GM12878 (cell line): Measurements from ENCODE around the gene MAB21L4. TPM values are rescaled to one million over a fixed set of nuclear protein-coding genes. Genes with fewer than 3 reads are reported as not detected.

Experiments
- ATAC-seq: fragments of 200-7000 bp; cut with Tn5 transposase; 3 replicates; pipeline ENCODE4 v1.9.1; 2020; ENCODE audit warnings: mild to moderate bottlenecking, moderate library complexity
- BruUV-seq: library from RNA; stranded (reverse); fragments of 400-500 nt; replicated peaks from 2 replicates; lab custom pipeline; 2021; lab: Mats Ljungman, UMichigan
- CTCF ChIA-PET: fragments of 300-600 bp; sonication (Branson Sonifier 250); formaldehyde crosslinking; extraction: SDS; loops from one replicate; lab custom pipeline; 2021; ENCODE audit warnings: inconsistent platforms; lab: Yijun Ruan, JAX
- POLR2A ChIA-PET: fragments of 350-600 bp; formaldehyde crosslinking; extraction: SDS; loops from one replicate; lab custom pipeline; 2021; ENCODE audit warnings: inconsistent platforms; lab: Charles Lee
- RAD21 ChIA-PET: fragments of 300-600 bp; sonication (Branson Sonifier 250); formaldehyde crosslinking; loops from one replicate; lab custom pipeline; 2023; ENCODE audit warnings: antibody characterized with exemption; ENCODE audit not compliant: unreplicated experiment; lab: Charles Lee
- SMC1A ChIA-PET: fragments of 300-600 bp; sonication (Branson Sonifier 250); formaldehyde crosslinking; loops from one replicate; lab custom pipeline; 2023; ENCODE audit not compliant: unreplicated experiment, uncharacterized antibody; lab: Charles Lee
- DNase-seq: peaks from one replicate; pipeline ENCODE4 v3.0.0-alpha.2; 2011; ENCODE audit warnings: low read depth, low spot score
- FAIRE-seq: peaks from 3 replicates; lab custom pipeline; 2011; peaks lifted over from hg19 to GRCh38; lab: Jason Lieb, UNC
- H2AFZ ChIP-seq: 2 replicates; pipeline ENCODE4 v1.6.0; 2011; ENCODE audit warnings: low read depth, low read length, control low read depth; ENCODE audit not compliant: control insufficient read depth
- H3K27ac ChIP-seq: 2 replicates; pipeline ENCODE4 v1.5.1; 2011; ENCODE audit warnings: control low read depth; ENCODE audit not compliant: control insufficient read depth, insufficient read depth
- H3K27me3 ChIP-seq, 2 experiments: replicated peaks in 1 of 2; 2 replicates each; pipeline versions ENCODE4 v1.6.0 to v1.6.1; 2011; ENCODE audit warnings: low read length in 1 of 2; ENCODE audit not compliant: control insufficient read depth in 2 of 2, insufficient read depth in 2 of 2
- H3K36me3 ChIP-seq, 2 experiments: 2 replicates each; pipeline ENCODE4 v1.5.1; 2011; ENCODE audit warnings: low read length in 1 of 2; ENCODE audit not compliant: control insufficient read depth in 2 of 2, insufficient read depth in 2 of 2
- H3K4me1 ChIP-seq: 2 replicates; pipeline ENCODE4 v1.6.1; 2011; ENCODE audit warnings: mild to moderate bottlenecking, low read length, moderate library complexity, mixed read lengths; ENCODE audit not compliant: control insufficient read depth, insufficient read depth
- H3K4me2 ChIP-seq: 2 replicates; pipeline ENCODE4 v1.6.0; 2011; ENCODE audit warnings: control low read depth; ENCODE audit not compliant: control insufficient read depth, insufficient read depth
- H3K4me3 ChIP-seq: fragments of 200-600 bp; sonication (generic); 2 replicates; pipeline ENCODE4 v1.5.1; 2016
- H3K79me2 ChIP-seq: 2 replicates; pipeline ENCODE4 v1.6.0; 2011; ENCODE audit warnings: low read length; ENCODE audit not compliant: control insufficient read depth, insufficient read depth
- H3K9ac ChIP-seq: 2 replicates; pipeline ENCODE4 v1.8.0; 2011; ENCODE audit warnings: low read length, control low read depth, mixed read lengths; ENCODE audit not compliant: control insufficient read depth, insufficient read depth
- H3K9me3 ChIP-seq: replicated peaks from 3 replicates; pipeline ENCODE4 v1.5.1; 2011; ENCODE audit warnings: mild to moderate bottlenecking, low read length; ENCODE audit not compliant: control insufficient read depth, insufficient read depth
- H4K20me1 ChIP-seq: 2 replicates; pipeline ENCODE4 v1.6.0; 2011; ENCODE audit not compliant: control insufficient read depth, insufficient read depth
- CBX3 ChIP-seq: fragments of 200-600 bp; sonication (generic); IDR thresholded peaks from 2 replicates; pipeline ENCODE4 v1.6.1; 2016; ENCODE audit warnings: low read depth, borderline replicate concordance
- HDAC6 ChIP-seq: fragments of 200-600 bp; sonication (generic); IDR thresholded peaks from one replicate; pipeline ENCODE4 v1.8.0; 2017; ENCODE audit warnings: antibody characterized with exemption; ENCODE audit not compliant: unreplicated experiment
- KAT2A ChIP-seq: conservative IDR thresholded peaks from 2 replicates; pipeline ENCODE4 v1.6.1; 2011; ENCODE audit warnings: low read depth, low read length; ENCODE audit not compliant: control insufficient read depth
- NFIC ChIP-seq: IDR thresholded peaks from 2 replicates; pipeline ENCODE4 v1.6.1; 2012; ENCODE audit warnings: low read depth, mild to moderate bottlenecking, inconsistent platforms, low read length, moderate library complexity
- PML ChIP-seq: IDR thresholded peaks from 2 replicates; pipeline ENCODE4 v1.6.1; 2012; ENCODE audit warnings: low read length, inconsistent platforms
- POLR2AphosphoS2 ChIP-seq: IDR thresholded peaks from 2 replicates; pipeline ENCODE4 v1.6.1; 2011; ENCODE audit warnings: low read depth, mild to moderate bottlenecking, low read length, improper control_type of control experiment, moderate library complexity
- TARDBP ChIP-seq: IDR thresholded peaks from 2 replicates; pipeline ENCODE4 v1.6.1; 2016; ENCODE audit warnings: borderline replicate concordance
- WGBS: methylation state at CpG from one replicate; pipeline ENCODE4 v1.1.6; 2016; ENCODE audit warnings: low lambda C conversion rate; ENCODE audit not compliant: insufficient replicate concordance, insufficient coverage; ENCODE audit errors: missing lambda C conversion rate; 5-methylcytosine and 5-hydroxymethylcytosine counted together
- in situ Hi-C: fragments of 300-500 bp; cut with MboI; formaldehyde crosslinking; loops from 9 replicates; pipeline ENCODE4 v1.14.3; 2018; ENCODE audit warnings: mixed read lengths
- intact Hi-C: fragments of 100-400 bp; cut with micrococcal nuclease; formaldehyde crosslinking; loops from one replicate; pipeline ENCODE4 v1.14.2; 2022; ENCODE audit not compliant: unreplicated experiment
- polyA plus RNA-seq, 11 experiments: library from polyadenylated mRNA; depleted of rRNA in 4 of 11; unstranded in 6 of 11; stranded (reverse) in 5 of 11; fragments of >200 nt; fragmentation: Nextera tagmentation in 4 of 11; fragmentation: Illumina TruSeq in 1 of 11; extraction: Ambion mirVana in 4 of 11; extraction: Trizol in 1 of 11; gene quantifications; 1 replicate in 1 of 11; 2 replicates in 10 of 11; pipeline versions ENCODE4 v1.2.1 to v1.2.3, GENCODE V29; 2011 to 2016; ENCODE audit warnings: inconsistent platforms in 2 of 11, missing spikeins in 2 of 11, low read depth in 1 of 11
- total RNA-seq, 4 experiments: library from RNA; depleted of rRNA in 3 of 4; stranded (reverse); fragments of >200 nt in 3 of 4; fragmentation: Illumina TruSeq in 1 of 4; extraction: Trizol in 1 of 4; gene quantifications; 2 replicates each; pipeline versions ENCODE4 v1.2.1 to v1.2.3, GENCODE V29; 2013 to 2021

MAB21L4 gene
- total and polyA plus RNA-seq, 10 of the 15 experiments (the other 5 are each of a cell fraction or from before 2014, with no cell fraction given), result 0.03 TPM; not detected in 9

GRCh38 chr2:240861547-240861946 lies 34.4 kb downstream of the MAB21L4 start:
- Histone ChIP-seq H2AFZ (no peak overlapping the region), H3K27me3 (peaks cover 1 to 6% of the 10 kb centered on the region in 2 experiments; a peak in 2 of 4 replicates), H3K9ac (no peak overlapping the region), H3K27ac (no peak overlapping the region), H3K4me2 (no peak overlapping the region), H4K20me1 (no peaks in the 10 kb centered on the region), H3K9me3 (no peaks in the 10 kb centered on the region), H3K4me1 (no peaks in the 10 kb centered on the region), H3K4me3 (no peak overlapping the region), H3K79me2 (no peaks in the 10 kb centered on the region), H3K36me3 (no peaks in the 10 kb centered on the region)
- WGBS, result 0% methylated on average over 2 of the region's 2 CpGs
- intact Hi-C loops (no loop called here), in situ Hi-C loops (no loop called here)
- no TSS peak for BruUV-seq
- ChIA-PET SMC1A (no interaction called here), RAD21 (no interaction called here), CTCF (interaction anchor here (2.5 kb wide), 1 partner anchor 10 kb away, joined by 12 read pairs; no protein-coding TSS in a partner anchor), POLR2A (no interaction called here)
- FAIRE-seq (no peak), DNase-seq (no peak), ATAC-seq (no peak)
- TF ChIP-seq HDAC6, result no peak

GRCh38 chr2:240858871-240859270 lies 37.1 kb downstream of the MAB21L4 start:
- H3K4me3 ChIP-seq, result no peak overlapping the region
- ChIA-PET CTCF (no interaction called here), SMC1A (no interaction called here), RAD21 (no interaction called here), POLR2A (no interaction called here)
- H3K4me2 ChIP-seq, result no peak overlapping the region
- in situ Hi-C loops, result loop anchor here (10.0 kb wide), 1 partner anchor 796 kb away; no protein-coding TSS in a partner anchor
- 26% methylated on average over 10 of the region's 10 CpGs for WGBS
- H3K27ac ChIP-seq, result no peak overlapping the region
- H4K20me1 ChIP-seq, result no peaks in the 10 kb centered on the region
- no peaks in the 10 kb centered on the region for H3K79me2 ChIP-seq
- intact Hi-C loops, result loop anchor here (10.0 kb wide), 1 partner anchor 356 kb away; no protein-coding TSS in a partner anchor
- H3K27me3 ChIP-seq, result peaks cover 1 to 6% of the 10 kb centered on the region in 2 experiments; a peak in 2 of 4 replicates
- H2AFZ ChIP-seq, result no peak overlapping the region
- peaks cover 1% of the 10 kb centered on the region; the same call in 1 of the 3 replicates for H3K9me3 ChIP-seq
- no peaks in the 10 kb centered on the region for H3K36me3 ChIP-seq
- TF ChIP-seq POLR2AphosphoS2 (no peak), KAT2A (no peak), PML (no peak), NFIC (no peak), CBX3 (no peak), TARDBP (no peak)
- ATAC-seq (no peak), DNase-seq (no peak), FAIRE-seq (no peak)
- no TSS peak for BruUV-seq
- no peak overlapping the region for H3K9ac ChIP-seq
- no peaks in the 10 kb centered on the region for H3K4me1 ChIP-seq
